HG02981 (cell line): ENCODE results near the gene SLC41A3.

ENCODE experiments used
- ATAC-seq: cut with Tn5 transposase; IDR thresholded peaks from one replicate; pipeline ENCODE4 v1.9.1; 2021; ENCODE audit warnings: mild to moderate bottlenecking, moderate library complexity; ENCODE audit not compliant: unreplicated experiment

The SLC41A3 gene

DNA sequence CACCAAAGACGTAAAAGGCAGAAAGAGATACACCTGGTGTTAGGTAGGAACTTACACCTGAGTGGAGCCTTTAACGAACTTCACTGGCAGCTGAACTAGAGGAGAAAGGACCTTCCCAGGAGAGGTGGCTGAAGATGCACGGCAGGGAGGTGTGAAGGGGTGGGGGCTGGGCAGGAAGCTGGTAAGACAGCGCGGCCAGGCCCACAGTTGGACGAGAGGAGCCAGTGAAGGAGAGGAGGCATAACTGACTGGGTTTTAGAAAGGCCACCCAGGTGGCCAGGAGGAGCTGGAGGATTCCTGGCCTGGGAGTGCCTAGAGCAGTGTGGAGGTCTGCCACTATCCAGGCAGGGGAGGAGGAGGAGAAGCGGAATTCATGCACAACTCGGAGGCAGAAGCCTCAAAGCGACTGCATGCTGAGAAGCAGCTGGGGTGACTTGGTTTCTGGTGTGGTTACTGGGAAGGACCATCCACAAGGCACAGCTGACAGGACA lies 51.9 kb downstream of the SLC41A3 start:
- no peak for ATAC-seq

- no peak for ATAC-seq
These were observed 53.5 kb downstream of the SLC41A3 start for GRCh38 chr3:126030455-126030854.

- ATAC-seq = no peak
These were observed 54.7 kb downstream of the SLC41A3 start for GRCh38 chr3:126029241-126029640.

DNA sequence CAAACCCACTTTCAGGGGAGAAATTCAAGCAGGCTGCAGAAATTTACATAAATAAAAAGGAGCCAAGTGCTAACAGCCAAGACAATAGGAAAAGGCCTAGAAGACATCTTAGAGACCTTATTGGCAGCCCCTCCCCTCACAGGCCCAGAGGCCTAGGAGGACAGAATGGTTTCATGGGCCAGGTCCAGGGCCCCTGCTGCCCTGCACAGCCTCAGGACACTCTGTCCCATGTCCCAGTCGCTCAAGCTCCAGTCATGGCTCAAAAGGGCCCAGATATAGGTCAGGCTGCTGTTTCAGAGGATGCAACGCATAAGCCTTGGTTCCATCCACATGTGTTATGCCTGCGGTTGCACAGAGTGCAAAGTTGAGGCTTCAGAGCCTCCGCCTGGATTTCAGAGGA lies 55.8 kb downstream of the SLC41A3 start:
- no peak for ATAC-seq

DNA sequence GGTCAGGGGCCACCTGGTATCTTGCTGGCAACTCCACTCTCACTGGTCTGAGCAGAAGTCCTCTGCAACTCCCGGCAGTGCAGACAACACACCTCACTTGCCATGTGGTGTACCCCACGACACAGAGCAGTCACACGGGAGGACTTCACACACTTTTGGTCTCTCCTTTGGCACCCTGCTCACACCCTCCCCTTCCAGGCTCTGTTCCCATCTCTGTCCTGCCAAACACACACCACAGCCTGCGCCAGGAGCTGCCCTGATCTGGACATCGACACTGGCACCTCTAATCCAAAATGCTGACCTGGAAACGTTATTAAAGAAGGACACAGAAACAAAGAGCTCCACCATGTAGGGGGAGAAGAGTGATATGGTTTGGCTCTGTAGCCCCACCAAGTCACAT lies 57.2 kb downstream of the SLC41A3 start:
- no peak for ATAC-seq

DNA sequence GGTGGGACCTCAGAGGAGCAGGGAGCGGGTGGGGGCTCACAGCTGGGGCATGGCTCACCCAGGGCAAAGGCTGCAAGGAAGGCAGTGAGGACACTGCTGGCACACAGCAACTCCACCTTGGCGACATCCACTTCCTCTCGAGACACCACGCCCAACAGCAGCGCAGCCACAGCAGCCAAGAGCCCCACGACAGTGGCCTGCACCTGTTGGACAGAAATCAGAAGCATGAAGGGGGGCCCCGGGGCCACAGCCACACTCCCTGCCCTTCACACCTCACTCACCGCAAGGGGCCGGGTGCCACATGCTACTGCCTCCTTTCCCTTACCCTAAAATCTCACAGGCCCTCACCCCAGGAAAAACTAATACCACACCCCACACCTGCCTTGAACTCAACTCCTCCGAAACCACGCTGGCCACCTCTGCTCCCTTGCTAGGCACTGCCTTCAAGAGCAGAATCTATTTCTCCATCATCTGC lies 57.6 kb downstream of the SLC41A3 start:
- no peak for ATAC-seq

- no peak for ATAC-seq
These were observed 58.1 kb downstream of the SLC41A3 start for GRCh38 chr3:126025862-126026261.

DNA sequence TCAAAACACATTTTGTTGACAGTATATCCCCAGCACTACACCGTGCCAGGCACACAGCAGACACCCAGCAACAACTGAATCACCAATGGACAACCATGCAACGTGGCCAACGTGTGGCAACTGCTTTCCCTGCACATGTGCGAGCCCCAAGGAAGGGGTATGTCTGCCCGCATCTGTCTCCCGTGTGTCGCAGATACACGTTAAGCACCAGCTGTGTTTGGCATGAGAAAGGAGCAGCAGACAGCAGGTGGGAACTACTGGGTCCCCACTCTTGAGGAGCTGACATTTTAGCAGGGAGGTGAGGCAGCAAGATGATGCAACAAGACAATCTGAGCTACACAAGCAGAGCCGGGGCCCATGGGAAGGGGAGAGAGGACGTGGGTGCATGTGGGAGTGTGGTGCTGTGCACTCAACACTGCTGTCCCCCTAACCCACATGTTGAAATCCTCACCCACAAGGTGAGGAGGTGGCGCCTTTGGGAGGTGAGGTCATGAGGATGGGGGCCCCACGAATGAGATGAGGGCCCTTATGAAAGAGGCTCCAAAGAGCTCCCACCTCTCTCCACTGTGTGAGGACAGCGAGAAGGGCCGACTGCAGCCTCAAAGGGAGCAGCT lies 58.7 kb downstream of the SLC41A3 start:
- ATAC-seq = no peak

DNA sequence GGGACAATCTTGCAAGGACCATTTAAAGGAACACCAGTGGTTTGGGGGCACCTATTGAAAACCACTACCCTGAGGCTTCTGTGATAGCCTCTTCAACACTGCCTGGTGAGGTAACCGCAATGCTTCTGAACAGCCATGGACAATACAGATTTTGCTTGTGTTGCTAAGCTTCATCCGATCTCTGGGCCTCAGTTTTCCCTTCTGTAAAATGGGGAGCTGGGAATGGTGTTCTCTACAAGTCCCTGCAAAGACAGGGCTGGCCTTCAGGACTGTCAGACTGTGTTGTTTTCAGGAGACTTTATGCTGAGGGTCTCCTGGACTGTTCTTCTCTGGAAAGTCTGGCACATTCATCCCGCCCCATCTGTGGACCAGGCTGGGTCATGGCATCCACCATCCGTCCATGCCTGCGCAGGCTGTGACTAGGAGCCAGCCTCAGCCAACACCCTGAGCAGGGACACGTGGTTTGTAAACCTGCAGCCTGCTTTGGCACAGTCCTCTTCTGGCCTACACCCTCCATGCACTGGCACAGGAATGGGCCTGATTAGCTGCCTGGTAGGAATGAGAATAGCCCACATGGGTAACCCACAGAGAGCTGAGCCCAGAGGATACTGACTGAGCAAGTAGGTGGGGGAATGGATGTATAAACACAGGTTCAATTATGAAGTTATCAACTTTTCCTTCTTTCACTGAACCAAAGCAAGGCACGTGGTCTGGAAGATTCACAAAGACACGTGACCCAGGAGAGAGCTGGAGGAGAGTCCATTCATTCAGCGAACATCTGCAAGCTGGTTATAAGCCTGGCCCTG lies 59.7 kb downstream of the SLC41A3 start:
- ATAC-seq = no peak

- no peak for ATAC-seq
These were observed 60.5 kb downstream of the SLC41A3 start for GRCh38 chr3:126023390-126023789.

DNA sequence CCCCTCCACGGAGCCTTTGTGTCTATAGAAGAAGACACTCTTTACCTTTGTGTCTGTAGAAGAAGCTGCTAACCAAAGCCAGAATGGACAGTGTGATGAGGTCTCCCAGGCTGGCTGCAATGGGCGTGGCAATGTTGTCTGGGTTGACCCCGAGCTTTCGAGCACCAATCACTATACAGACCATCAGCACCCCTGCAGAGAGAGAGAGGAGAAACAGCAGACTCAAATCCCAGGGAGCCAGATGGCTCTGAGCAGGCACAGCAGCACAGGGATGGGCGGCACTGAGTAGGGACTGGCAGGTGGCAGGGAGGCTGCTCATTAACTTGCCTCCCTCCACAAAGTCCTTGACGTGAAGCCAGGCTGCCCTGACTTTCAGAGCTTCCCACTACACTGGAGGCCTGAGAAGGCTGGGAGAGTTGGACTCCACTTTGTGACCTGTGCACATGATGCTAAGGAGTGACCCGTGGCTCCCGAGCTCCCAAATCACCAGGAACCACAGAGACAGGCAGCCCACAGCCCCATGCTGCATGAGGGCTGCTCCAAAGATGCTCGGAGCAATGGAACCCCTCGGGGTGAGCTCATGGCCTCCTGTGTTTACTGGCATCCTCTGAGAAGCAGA lies 61.1 kb downstream of the SLC41A3 start:
- no peak for ATAC-seq

- no peak for ATAC-seq
These were observed 62.2 kb downstream of the SLC41A3 start for GRCh38 chr3:126021702-126022101.

GRCh38 chr3:126021224-126021623 lies 62.7 kb downstream of the SLC41A3 start:
- no peak for ATAC-seq

DNA sequence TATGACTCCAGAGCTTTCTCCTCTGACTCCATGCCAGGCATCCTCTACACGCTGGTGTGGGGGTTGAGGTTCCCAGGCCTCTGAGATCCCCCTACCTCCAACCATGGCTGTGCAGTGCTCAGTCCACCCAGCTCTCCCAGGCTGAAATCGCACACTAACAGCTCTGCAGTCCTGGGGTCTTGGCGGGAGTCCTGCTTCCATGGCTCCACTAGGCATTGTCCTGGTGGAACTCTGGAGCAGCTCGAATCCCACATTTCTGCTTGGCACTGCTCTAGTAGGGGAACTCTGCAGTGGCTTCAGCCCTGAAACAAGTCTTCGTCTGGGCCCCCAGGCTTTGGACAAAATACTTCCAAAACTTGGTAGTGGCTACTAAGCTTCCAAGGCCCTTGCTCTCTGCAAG lies 64.2 kb downstream of the SLC41A3 start:
- ATAC-seq = no peak

GRCh38 chr3:126018995-126019394 lies 64.9 kb downstream of the SLC41A3 start:
- ATAC-seq = no peak

- ATAC-seq = no peak
These were observed 65.4 kb downstream of the SLC41A3 start for GRCh38 chr3:126018545-126018944.

- ATAC-seq = no peak
These were observed 66.6 kb downstream of the SLC41A3 start for GRCh38 chr3:126017362-126017761.

- ATAC-seq = no peak
These were observed 67.3 kb downstream of the SLC41A3 start for GRCh38 chr3:126016616-126017015.

- no peak for ATAC-seq
These were observed 68.8 kb downstream of the SLC41A3 start for GRCh38 chr3:126015075-126015474.

DNA sequence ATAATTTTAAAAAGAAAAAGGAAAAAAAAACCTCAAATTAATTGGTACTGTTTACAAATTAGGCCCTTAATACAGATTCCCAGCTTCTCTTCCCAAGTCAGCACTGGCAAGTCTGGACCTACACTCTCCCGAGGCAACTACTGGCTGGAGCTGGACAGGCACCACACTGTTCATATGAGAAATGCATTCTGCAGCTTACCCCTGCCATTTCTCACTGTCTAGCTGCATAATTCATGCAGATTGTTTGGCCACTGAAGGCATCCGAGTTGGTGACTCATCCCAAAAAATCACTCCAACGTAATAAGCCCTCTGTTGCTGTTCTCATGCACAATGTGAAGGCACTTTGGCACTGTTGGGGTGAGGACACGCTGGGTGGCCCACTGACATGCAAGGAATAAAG lies 69.7 kb downstream of the SLC41A3 start:
- ATAC-seq = no peak

DNA sequence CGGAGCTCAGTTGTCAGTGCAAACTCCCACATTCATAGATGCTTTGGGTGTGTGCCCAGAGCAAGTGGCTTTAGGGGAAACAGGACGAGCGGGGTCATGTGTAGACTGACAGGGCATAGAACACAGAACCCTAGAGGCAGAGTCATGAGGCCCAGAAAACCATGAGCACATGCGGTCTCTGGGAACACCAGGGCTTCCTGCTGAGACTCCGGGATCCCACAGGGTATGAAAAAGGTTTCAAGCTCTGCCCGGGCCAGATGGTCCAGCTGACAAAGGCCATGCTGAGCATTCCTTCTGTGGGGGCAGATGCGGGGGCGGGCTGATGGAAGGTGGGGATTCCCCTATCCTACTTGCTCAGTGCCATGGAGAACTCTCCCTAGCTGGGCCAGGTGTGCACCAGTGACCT lies 70.2 kb downstream of the SLC41A3 start:
- no peak for ATAC-seq

GRCh38 chr3:126009181-126009580 lies 74.7 kb downstream of the SLC41A3 start:
- ATAC-seq = no peak
